CMK (cell line): ENCODE data around the gene JDP2.
A peak's percentile ranks its signal among the peaks of the same experiment; 100 is the strongest.

Experiments
- DNase-seq: peaks from one replicate; pipeline ENCODE4 v3.0.0-alpha.2; 2010; ENCODE audit warnings: low read depth

Gene JDP2

DNA sequence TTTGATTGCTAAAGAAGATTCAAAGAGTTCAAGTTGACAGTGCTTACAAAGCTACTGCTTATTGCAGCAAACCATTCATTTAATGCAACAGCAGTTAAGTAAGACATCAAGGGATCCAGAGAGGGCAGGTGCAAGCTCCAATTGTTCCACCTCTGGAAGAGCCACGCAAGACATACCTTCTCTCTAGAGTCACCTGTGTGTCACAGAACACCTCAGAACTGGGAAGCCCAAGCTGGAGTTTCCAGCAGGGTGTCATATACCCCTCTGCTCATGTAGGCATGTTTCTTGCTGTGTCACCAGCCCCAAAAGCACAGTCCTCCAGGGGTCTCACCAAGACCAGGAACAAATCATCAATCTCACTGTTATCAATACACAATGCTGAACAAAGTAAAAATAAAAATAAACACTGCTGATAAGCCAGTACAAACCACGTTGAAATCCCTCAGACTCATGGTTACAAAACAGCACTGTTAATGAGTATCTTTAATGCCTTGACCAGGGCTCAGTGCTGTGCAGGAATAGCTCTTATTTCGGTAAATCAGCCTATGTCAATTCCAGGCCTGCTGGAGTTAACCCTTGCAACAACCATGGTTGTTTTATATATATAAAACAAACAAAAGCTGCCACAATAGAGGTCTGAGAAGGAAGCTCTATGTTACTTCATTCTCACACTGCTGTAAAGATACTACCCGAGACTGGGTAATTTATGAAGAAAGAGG is 57.0 kb downstream of the JDP2 start:
- no peak for DNase-seq

- no peak for DNase-seq
Observed at GRCh38 chr14:75486318-75486717, 58.5 kb downstream of the JDP2 start.

GRCh38 chr14:75487155-75487671 is 59.4 kb downstream of the JDP2 start:
- DNase-seq: no peak

DNA sequence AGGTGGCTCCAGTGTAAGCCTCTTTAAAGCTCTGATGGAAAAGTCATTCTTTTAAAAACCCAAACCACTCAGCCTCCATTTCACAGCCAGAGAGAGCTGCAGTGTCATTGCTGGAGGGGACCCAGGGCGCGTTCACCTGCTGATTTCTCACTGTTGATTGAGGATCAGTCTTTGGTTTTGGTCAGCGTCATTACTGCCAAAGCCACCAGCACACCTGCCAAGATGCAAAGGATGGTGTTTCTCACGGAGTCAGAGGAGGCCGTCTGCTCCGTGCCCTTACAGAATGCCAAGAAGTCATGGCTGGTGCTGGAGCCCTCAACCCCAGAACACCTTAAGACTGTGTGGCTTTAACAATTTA is 61.6 kb downstream of the JDP2 start:
- DNase-seq: no peak

- DNase-seq: no peak
Observed at GRCh38 chr14:75491376-75491978, 63.7 kb downstream of the JDP2 start.

DNA sequence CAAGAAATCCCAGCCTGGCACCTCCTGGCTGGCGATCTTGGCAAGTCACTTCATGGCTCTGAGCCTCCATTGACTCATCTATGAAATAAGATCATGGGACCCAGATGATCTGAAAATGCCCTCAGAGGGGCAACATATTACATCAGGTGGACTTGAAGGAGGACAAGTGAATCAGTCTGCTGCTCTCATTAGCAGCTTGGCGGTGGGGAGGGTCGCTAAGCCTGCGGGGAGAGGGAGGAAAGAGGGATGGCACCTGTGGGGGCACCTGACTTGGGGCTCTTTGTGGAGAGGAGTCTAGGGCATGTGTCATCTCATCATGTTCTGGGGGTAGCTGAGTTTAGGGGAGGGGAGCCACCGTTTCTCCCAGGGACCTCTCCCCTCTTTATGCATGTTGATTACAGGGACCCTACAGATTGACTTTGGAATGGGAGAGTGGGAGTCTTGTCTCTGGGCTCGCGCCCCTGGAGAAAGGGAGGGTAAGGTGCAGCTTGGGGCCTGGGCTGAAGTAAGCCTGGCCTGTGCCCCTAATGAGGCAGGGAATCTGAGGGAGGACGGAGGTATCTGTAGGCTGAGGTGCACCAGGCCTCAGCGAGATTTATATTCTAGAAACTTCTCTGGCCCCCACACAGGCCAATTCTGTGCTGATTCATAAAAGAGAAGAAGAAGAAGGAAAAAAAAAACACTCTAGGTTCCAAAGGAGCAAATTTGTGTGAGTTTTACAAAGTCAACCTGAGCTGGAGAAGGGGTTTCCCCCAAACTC is 65.2 kb downstream of the JDP2 start:
- DNase-seq: no peak

GRCh38 chr14:75493592-75494087 is 65.8 kb downstream of the JDP2 start:
- no peak for DNase-seq

GRCh38 chr14:75494896-75495295 is 67.1 kb downstream of the JDP2 start:
- no peak for DNase-seq

GRCh38 chr14:75495399-75495798 is 67.6 kb downstream of the JDP2 start:
- DNase-seq: no peak

DNA sequence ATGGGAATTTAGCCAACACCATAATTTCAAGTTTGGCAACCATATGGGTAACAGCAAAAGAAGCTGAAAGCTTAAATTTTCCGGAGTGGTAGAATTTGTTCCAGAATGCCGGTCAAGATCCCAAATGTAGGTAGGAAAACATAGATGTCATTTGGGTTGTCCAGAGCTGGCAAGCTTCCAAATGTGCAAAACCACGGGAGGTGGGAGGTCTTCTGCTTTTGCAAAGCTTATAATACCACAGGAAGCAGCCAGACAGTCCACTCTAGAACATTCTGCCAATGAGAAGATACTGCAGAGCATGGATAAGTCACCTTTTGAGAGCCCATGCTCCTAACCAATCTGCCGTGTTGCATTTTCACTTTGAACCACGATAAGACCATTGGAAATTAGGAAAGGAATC is 68.1 kb downstream of the JDP2 start:
- DNase-seq: no peak

DNA sequence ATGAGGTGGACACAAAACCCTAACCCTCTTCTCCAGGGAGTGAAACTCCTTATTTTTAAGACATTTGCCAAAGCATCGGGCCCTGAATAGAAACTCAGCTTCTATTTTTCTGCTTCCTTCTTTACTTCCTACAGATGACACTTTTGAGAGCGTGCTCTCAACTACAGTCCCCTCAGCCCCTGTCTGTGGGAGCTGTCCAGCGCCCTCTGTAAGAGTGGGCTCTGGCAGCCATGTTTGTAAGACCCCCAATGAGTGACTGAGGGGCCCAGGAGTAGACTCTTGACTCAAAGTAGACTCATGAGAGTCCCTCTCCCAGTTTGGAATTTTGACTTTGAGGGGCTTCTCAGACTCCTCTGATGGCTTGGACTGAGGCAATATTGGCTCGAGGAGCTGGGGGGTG is 68.9 kb downstream of the JDP2 start:
- DNase-seq: no peak

GRCh38 chr14:75497191-75497590 is 69.4 kb downstream of the JDP2 start:
- DNase-seq: peak; percentile 40

GRCh38 chr14:75497701-75498100 is 69.9 kb downstream of the JDP2 start:
- DNase-seq: no peak

DNA sequence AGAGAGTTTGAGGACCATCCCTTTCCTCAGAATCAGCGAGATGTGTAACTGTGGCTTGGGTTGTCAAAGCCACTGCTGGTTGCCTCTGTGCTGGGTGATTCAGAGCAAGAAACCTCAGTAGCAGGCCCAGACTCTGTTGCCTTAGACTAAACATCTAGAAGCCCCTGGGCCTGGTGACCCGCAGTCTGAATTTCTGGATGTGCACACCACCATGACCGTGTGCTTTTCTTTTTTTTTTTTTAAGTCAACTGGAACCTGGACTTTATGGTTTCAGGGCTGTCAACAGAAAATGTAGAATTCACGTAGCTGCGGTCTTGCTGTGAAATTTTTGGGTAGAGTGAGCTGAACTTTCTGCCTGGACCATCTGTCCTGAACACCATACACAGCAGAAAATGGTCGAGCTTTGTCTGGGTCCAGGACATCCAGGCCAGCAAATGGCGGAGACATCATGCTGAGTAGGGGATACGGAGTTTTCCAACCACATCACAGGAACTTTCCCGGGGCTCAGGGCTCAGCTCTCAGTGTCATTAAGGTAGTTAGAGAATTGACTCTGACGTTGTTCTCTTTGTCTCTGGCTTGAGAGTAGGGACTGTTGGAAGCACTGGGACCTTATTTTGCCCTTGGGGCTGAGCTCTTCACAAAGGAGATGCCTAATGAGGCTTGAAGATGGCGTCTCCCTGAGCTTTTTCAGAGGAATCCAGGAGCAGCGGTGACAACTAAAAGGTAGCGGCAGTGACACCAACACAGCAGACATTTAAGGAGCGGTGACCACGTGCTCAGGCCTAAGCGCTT is 71.5 kb downstream of the JDP2 start:
- no peak for DNase-seq

DNA sequence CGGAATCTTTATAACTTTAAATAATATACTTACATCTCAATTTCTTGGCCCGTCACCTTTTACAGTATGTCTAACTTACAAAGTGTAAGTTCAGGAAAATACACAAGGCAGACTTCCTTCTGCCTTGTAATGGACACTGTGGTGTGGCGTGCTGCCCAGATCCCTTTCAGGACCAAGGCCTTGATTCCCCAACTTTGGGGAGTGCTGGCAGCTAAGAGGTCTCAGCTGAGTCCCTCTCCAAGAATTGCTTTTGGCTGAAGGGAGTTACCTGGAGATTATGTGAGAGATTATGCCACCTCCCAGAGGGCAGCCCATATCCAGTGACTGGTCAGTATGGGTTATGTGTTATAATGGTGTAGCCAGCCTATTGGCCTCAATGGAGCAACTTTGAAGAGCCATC is 73.3 kb downstream of the JDP2 start:
- no peak for DNase-seq

- no peak for DNase-seq
Observed at GRCh38 chr14:75504411-75504810, 76.6 kb downstream of the JDP2 start.

DNA sequence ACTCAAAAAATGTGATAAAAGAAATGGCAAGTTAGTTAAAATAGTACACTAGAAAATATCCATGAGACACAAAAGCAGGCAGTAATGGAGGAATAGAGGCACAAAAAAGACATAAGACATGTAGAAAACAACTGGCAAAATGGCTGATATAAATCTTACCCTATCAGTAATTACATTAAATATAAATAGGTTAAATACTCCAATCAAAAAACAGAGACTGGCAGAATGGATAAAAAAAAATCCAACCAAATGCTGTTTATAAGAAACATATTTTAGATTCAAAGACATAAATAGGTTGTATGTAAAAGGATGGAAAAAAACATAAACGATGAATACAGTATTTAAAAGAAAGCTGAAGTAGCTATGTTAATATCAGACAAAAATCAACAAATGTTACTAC is 79.1 kb downstream of the JDP2 start:
- DNase-seq: no peak

DNA sequence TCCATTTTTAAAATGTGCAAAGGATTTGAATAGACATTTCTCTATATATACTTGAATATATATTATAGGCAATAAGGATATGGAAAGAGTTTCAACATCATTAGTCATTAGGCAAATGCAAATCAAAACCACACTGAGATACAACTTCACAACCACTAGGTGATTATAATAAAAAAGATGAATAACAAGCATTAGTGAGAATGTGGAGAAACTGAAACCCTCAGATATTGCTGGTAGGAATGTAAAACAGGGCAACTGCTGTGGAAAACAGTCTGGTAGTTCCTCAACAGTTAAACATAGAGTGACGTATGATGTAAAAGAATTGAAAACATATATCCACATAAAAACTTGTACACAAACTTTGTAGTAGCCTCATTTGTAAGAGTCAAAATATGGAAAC is 82.7 kb downstream of the JDP2 start:
- no peak for DNase-seq

- no peak for DNase-seq
Observed at GRCh38 chr14:75511201-75511600, 83.4 kb downstream of the JDP2 start.

- DNase-seq: no peak
Observed at GRCh38 chr14:75513911-75514672, 86.3 kb downstream of the JDP2 start.
